Ascending aorta (tissue), 2 donors: ENCODE data around the gene L3MBTL3. TPM values are rescaled to one million over a fixed set of nuclear protein-coding genes. Genes with fewer than 3 reads are reported as not detected.

Source experiments
- DNase-seq, 2 donors: peaks; one replicate each; pipeline ENCODE4 v3.0.0-alpha.2; 2019; ENCODE audit warnings: low spot score in 2 of 2
- H3K27ac ChIP-seq, 2 donors: fragments of 200-600 bp; sonication (generic); one replicate each; pipeline ENCODE4 v1.5.1; 2016 to 2017; ENCODE audit warnings: mild to moderate bottlenecking in 1 of 2
- H3K27me3 ChIP-seq: fragments of 200-600 bp; sonication (generic); one replicate; pipeline ENCODE4 v1.5.1; 2017
- H3K36me3 ChIP-seq, 2 donors: fragments of 200-600 bp; sonication (generic); one replicate each; pipeline ENCODE4 v1.5.1; 2016
- H3K4me1 ChIP-seq, 2 donors: fragments of 200-600 bp; sonication (generic); one replicate each; pipeline ENCODE4 v1.5.1; 2016 to 2017; ENCODE audit warnings: mild to moderate bottlenecking in 1 of 2
- H3K4me3 ChIP-seq, 2 donors: fragments of 200-600 bp; sonication (generic); one replicate each; pipeline ENCODE4 v1.5.1; 2016 to 2017; ENCODE audit warnings: mild to moderate bottlenecking in 1 of 2
- H3K9me3 ChIP-seq, 2 donors: fragments of 200-600 bp; sonication (generic); one replicate each; pipeline ENCODE4 v1.5.1; 2016
- CTCF ChIP-seq, 3 experiments: fragments of 200-600 bp in 2 of 3; fragments of 450-650 bp in 1 of 3; sonication (generic) in 2 of 3; IDR thresholded peaks; one replicate each; pipeline ENCODE4 v1.5.1; 2016 to 2019; ENCODE audit warnings: antibody characterized with exemption in 3 of 3, mild to moderate bottlenecking in 1 of 3, moderate library complexity in 1 of 3
- intact Hi-C: fragments of 100-400 bp; cut with DNase I; formaldehyde crosslinking; loops from one replicate; pipeline ENCODE4 v1.15.1; 2023
- total RNA-seq: library from RNA; depleted of rRNA; stranded (reverse); fragments of >200 nt; gene quantifications from one replicate; pipeline ENCODE4 v1.1.0, GENCODE V29; 2016

L3MBTL3 gene
- total RNA-seq, 1 donor from 2014 or later = 2.0 TPM

GRCh38 chr6:130000526-130001421 lies 17.6 kb upstream of the L3MBTL3 start:
- no peak for TF ChIP-seq CTCF (IDR thresholded peaks at IDR 0.05)
- H3K27me3 ChIP-seq = no peaks in the 10 kb centered on the region
- no peaks in the 10 kb centered on the region for H3K4me1 ChIP-seq
- no peaks in the 10 kb centered on the region for H3K36me3 ChIP-seq
- H3K9me3 ChIP-seq = no peaks in the 10 kb centered on the region
- no peak overlapping the region for H3K27ac ChIP-seq
- no peak for DNase-seq
- no peak overlapping the region for H3K4me3 ChIP-seq
- intact Hi-C loops = no loop called here

- Histone ChIP-seq H3K9me3 (no peaks in the 10 kb centered on the region), H3K27ac (no peak overlapping the region), H3K4me3 (no peak overlapping the region), H3K4me1 (no peaks in the 10 kb centered on the region), H3K27me3 (no peaks in the 10 kb centered on the region), H3K36me3 (no peaks in the 10 kb centered on the region)
- TF ChIP-seq CTCF (IDR thresholded peaks at IDR 0.05) = no peak
- intact Hi-C loops = no loop called here
- DNase-seq = no peak
These were observed 10.0 kb upstream of the L3MBTL3 start for GRCh38 chr6:130008236-130008873.

GRCh38 chr6:130009146-130009545 lies 9.2 kb upstream of the L3MBTL3 start:
- Histone ChIP-seq H3K36me3 (no peaks in the 10 kb centered on the region), H3K4me1 (no peaks in the 10 kb centered on the region), H3K27me3 (no peaks in the 10 kb centered on the region), H3K27ac (no peak overlapping the region), H3K9me3 (no peaks in the 10 kb centered on the region), H3K4me3 (no peak overlapping the region)
- TF ChIP-seq CTCF (IDR thresholded peaks at IDR 0.05) = no peak
- no peak for DNase-seq
- intact Hi-C loops = no loop called here

- H3K27ac ChIP-seq = no peak overlapping the region
- no peaks in the 10 kb centered on the region for H3K27me3 ChIP-seq
- no peak for TF ChIP-seq CTCF (IDR thresholded peaks at IDR 0.05)
- H3K36me3 ChIP-seq = no peaks in the 10 kb centered on the region
- no peak overlapping the region for H3K4me3 ChIP-seq
- H3K9me3 ChIP-seq = no peaks in the 10 kb centered on the region
- DNase-seq = no peak
- intact Hi-C loops = no loop called here
- H3K4me1 ChIP-seq = no peaks in the 10 kb centered on the region
These were observed 8.0 kb upstream of the L3MBTL3 start for GRCh38 chr6:130010387-130010786.

GRCh38 chr6:130012728-130013127 lies 5.7 kb upstream of the L3MBTL3 start:
- Histone ChIP-seq H3K9me3 (no peaks in the 10 kb centered on the region), H3K4me3 (no peak overlapping the region), H3K36me3 (no peaks in the 10 kb centered on the region), H3K27me3 (no peaks in the 10 kb centered on the region), H3K27ac (no peak overlapping the region), H3K4me1 (no peaks in the 10 kb centered on the region)
- no peak for TF ChIP-seq CTCF (IDR thresholded peaks at IDR 0.05)
- intact Hi-C loops = no loop called here
- no peak for DNase-seq
